Mesendoderm (in vitro differentiated cells): ENCODE results near the gene ITGA1.

Experiments
- DNase-seq: peaks from one replicate; pipeline ENCODE4 v3.0.0; 2013
- H2AK5ac ChIP-seq: 2 replicates; pipeline ENCODE4 v1.6.1; 2013; ENCODE audit warnings: low read length, inconsistent platforms
- H2BK120ac ChIP-seq: 2 replicates; pipeline ENCODE4 v1.6.1; 2013; ENCODE audit warnings: low read depth, mild to moderate bottlenecking, low read length, moderate library complexity, mixed read lengths
- H2BK15ac ChIP-seq: replicated peaks from 2 replicates; pipeline ENCODE4 v1.6.1; 2013; ENCODE audit warnings: low read depth, mild to moderate bottlenecking, moderate library complexity
- H2BK5ac ChIP-seq: 2 replicates; pipeline ENCODE4 v1.6.1; 2013; ENCODE audit warnings: low read length, inconsistent platforms
- H3K18ac ChIP-seq: 2 replicates; pipeline ENCODE4 v1.6.1; 2013; ENCODE audit warnings: mild to moderate bottlenecking, low read length, mixed read lengths
- H3K23ac ChIP-seq: one replicate; pipeline ENCODE4 v1.6.1; 2013; ENCODE audit warnings: low read length
- H3K27ac ChIP-seq: 2 replicates; pipeline ENCODE4 v1.5.1; 2013; ENCODE audit warnings: low read depth, mild to moderate bottlenecking, inconsistent platforms, low read length, moderate library complexity
- H3K27me3 ChIP-seq: 2 replicates; pipeline ENCODE4 v1.6.1; 2013; ENCODE audit warnings: low read length, control low read depth, mild to moderate bottlenecking, inconsistent platforms; ENCODE audit not compliant: insufficient read depth, poor library complexity
- H3K36me3 ChIP-seq: 2 replicates; pipeline ENCODE4 v1.6.1; 2013; ENCODE audit warnings: low read length, inconsistent platforms; ENCODE audit not compliant: control insufficient read depth, insufficient read depth
- H3K4ac ChIP-seq: one replicate; pipeline ENCODE4 v1.6.1; 2013; ENCODE audit warnings: low read depth, mild to moderate bottlenecking, low read length, moderate library complexity
- H3K4me1 ChIP-seq: 2 replicates; pipeline ENCODE4 v1.6.1; 2013; ENCODE audit warnings: low read depth, low read length, inconsistent platforms; ENCODE audit not compliant: control insufficient read depth
- H3K4me2 ChIP-seq: 2 replicates; pipeline ENCODE4 v1.6.1; 2013; ENCODE audit warnings: low read length
- H3K4me3 ChIP-seq: 2 replicates; pipeline ENCODE4 v1.5.1; 2013; ENCODE audit warnings: mild to moderate bottlenecking, low read length
- H3K56ac ChIP-seq: one replicate; pipeline ENCODE4 v1.6.1; 2013; ENCODE audit warnings: low read length
- H3K79me1 ChIP-seq: 2 replicates; pipeline ENCODE4 v1.6.1; 2013; ENCODE audit warnings: low read length, inconsistent platforms
- H3K79me2 ChIP-seq: 2 replicates; pipeline ENCODE4 v1.6.1; 2013; ENCODE audit warnings: mild to moderate bottlenecking, low read length; ENCODE audit not compliant: control insufficient read depth, insufficient read depth
- H3K9ac ChIP-seq: 2 replicates; pipeline ENCODE4 v1.6.1; 2013; ENCODE audit warnings: low read length, inconsistent platforms
- H4K5ac ChIP-seq: one replicate; pipeline ENCODE4 v1.6.1; 2013; ENCODE audit warnings: low read length
- H4K8ac ChIP-seq: one replicate; pipeline ENCODE4 v1.6.1; 2013; ENCODE audit warnings: low read depth, mild to moderate bottlenecking, control low read depth, low read length, moderate library complexity
- WGBS: extraction: QIAGEN DNeasy Blood & Tissue Kit; methylation state at CpG from one replicate; pipeline ENCODE4 v1.1.7; 2013; ENCODE audit warnings: low lambda C conversion rate, missing lambda C conversion rate; ENCODE audit not compliant: insufficient coverage; ENCODE audit errors: extremely low coverage; 5-methylcytosine and 5-hydroxymethylcytosine counted together

ITGA1 gene

GRCh38 chr5:52997424-52997823 is 209.7 kb downstream of the ITGA1 start:
- Histone ChIP-seq H3K4me3 (no peak overlapping the region), H3K79me2 (no peaks in the 10 kb centered on the region), H2AK5ac (no peak overlapping the region), H4K8ac (no peak overlapping the region), H3K27me3 (no peaks in the 10 kb centered on the region), H3K4me1 (no peaks in the 10 kb centered on the region), H3K23ac (no peak overlapping the region), H3K18ac (no peak overlapping the region), H3K9ac (no peak overlapping the region), H3K36me3 (no peaks in the 10 kb centered on the region), H3K4me2 (no peak overlapping the region), H3K4ac (no peak overlapping the region), H3K56ac (no peak overlapping the region), H2BK5ac (no peak overlapping the region), H2BK120ac (no peak overlapping the region), H3K27ac (no peak overlapping the region), H4K5ac (no peak overlapping the region), H2BK15ac (no peak overlapping the region), H3K79me1 (no peaks in the 10 kb centered on the region)
- DNase-seq: no peak
- WGBS: no CpG with 5 or more reads among the region's 6 CpGs

- Histone ChIP-seq H2AK5ac (no peak overlapping the region), H2BK5ac (no peak overlapping the region), H3K4me1 (no peaks in the 10 kb centered on the region), H3K56ac (no peak overlapping the region), H3K27ac (no peak overlapping the region), H4K8ac (no peak overlapping the region), H3K79me2 (no peaks in the 10 kb centered on the region), H3K23ac (no peak overlapping the region), H2BK120ac (no peak overlapping the region), H3K18ac (no peak overlapping the region), H3K36me3 (no peaks in the 10 kb centered on the region), H3K4me2 (no peak overlapping the region), H3K4me3 (no peak overlapping the region), H2BK15ac (no peak overlapping the region), H3K79me1 (no peaks in the 10 kb centered on the region), H3K4ac (no peak overlapping the region), H3K9ac (no peak overlapping the region), H3K27me3 (no peaks in the 10 kb centered on the region), H4K5ac (no peak overlapping the region)
- WGBS: no CpG with 5 or more reads among the region's 2 CpGs
- no peak for DNase-seq
Measured at GRCh38 chr5:52998552-52999313, 211.0 kb downstream of the ITGA1 start.

GRCh38 chr5:52999344-52999949 is 211.7 kb downstream of the ITGA1 start:
- H3K79me1 ChIP-seq: no peaks in the 10 kb centered on the region
- no peak overlapping the region for H4K5ac ChIP-seq
- WGBS: no CpG with 5 or more reads among the region's 1 CpG
- no peak overlapping the region for H3K9ac ChIP-seq
- H3K56ac ChIP-seq: no peak overlapping the region
- no peak overlapping the region for H2AK5ac ChIP-seq
- no peak overlapping the region for H2BK120ac ChIP-seq
- H3K4me1 ChIP-seq: no peaks in the 10 kb centered on the region
- H3K23ac ChIP-seq: no peak overlapping the region
- no peak overlapping the region for H3K18ac ChIP-seq
- H3K36me3 ChIP-seq: no peaks in the 10 kb centered on the region
- H3K79me2 ChIP-seq: no peaks in the 10 kb centered on the region
- DNase-seq: peak; percentile 51
- no peak overlapping the region for H2BK15ac ChIP-seq
- no peak overlapping the region for H3K4ac ChIP-seq
- no peak overlapping the region for H4K8ac ChIP-seq
- H2BK5ac ChIP-seq: no peak overlapping the region
- H3K4me3 ChIP-seq: no peak overlapping the region
- H3K27me3 ChIP-seq: no peaks in the 10 kb centered on the region
- no peak overlapping the region for H3K27ac ChIP-seq
- H3K4me2 ChIP-seq: no peak overlapping the region

GRCh38 chr5:53001541-53001940 is 213.8 kb downstream of the ITGA1 start:
- Histone ChIP-seq H3K79me2 (no peaks in the 10 kb centered on the region), H2BK15ac (no peak overlapping the region), H3K4me3 (no peak overlapping the region), H3K27me3 (no peaks in the 10 kb centered on the region), H3K9ac (no peak overlapping the region), H3K23ac (no peak overlapping the region), H3K79me1 (no peaks in the 10 kb centered on the region), H3K4me1 (no peaks in the 10 kb centered on the region), H2BK5ac (no peak overlapping the region), H4K8ac (no peak overlapping the region), H2AK5ac (no peak overlapping the region), H4K5ac (no peak overlapping the region), H3K18ac (no peak overlapping the region), H3K4ac (no peak overlapping the region), H3K4me2 (no peak overlapping the region), H3K27ac (no peak overlapping the region), H3K56ac (no peak overlapping the region), H3K36me3 (no peaks in the 10 kb centered on the region), H2BK120ac (no peak overlapping the region)
- no peak for DNase-seq
- no CpG with 5 or more reads among the region's 4 CpGs for WGBS

GRCh38 chr5:53002491-53002890 is 214.8 kb downstream of the ITGA1 start:
- Histone ChIP-seq H3K36me3 (no peaks in the 10 kb centered on the region), H4K8ac (no peak overlapping the region), H3K27ac (no peak overlapping the region), H3K18ac (no peak overlapping the region), H3K79me2 (no peaks in the 10 kb centered on the region), H3K4me3 (no peak overlapping the region), H3K27me3 (no peaks in the 10 kb centered on the region), H2BK5ac (no peak overlapping the region), H3K23ac (no peak overlapping the region), H2BK15ac (no peak overlapping the region), H2BK120ac (no peak overlapping the region), H3K4me1 (no peaks in the 10 kb centered on the region), H3K56ac (no peak overlapping the region), H3K4ac (no peak overlapping the region), H3K4me2 (no peak overlapping the region), H4K5ac (no peak overlapping the region), H3K9ac (no peak overlapping the region), H3K79me1 (no peaks in the 10 kb centered on the region), H2AK5ac (no peak overlapping the region)
- WGBS: no CpG with 5 or more reads among the region's 1 CpG
- no peak for DNase-seq
